Head of caudate nucleus (tissue), 42 donors: Measurements from ENCODE around the gene RPL22.

ENCODE experiments used
- DNase-seq, 42 donors: peaks; one replicate each; pipeline versions ENCODE4 v3.0.0 to v3.0.0-alpha.2; 2020 to 2021; ENCODE audit warnings: mixed read lengths in 7 of 42
- intact Hi-C: fragments of 100-400 bp; cut with DNase I; formaldehyde crosslinking; loops from one replicate; pipeline ENCODE4 v1.15.0; 2022

The RPL22 gene

GRCh38 chr1:6199298-6200187 lies at the start of gene RPL22:
Gene RPL22 (minus strand): TSS chr1:6199595. CDS start chr1:6199573, 22 bp downstream.
- intact Hi-C loops, result loop anchor here (2.0 kb wide), 1 partner anchor 35 kb away; the partner anchor contains the start of gene ICMT
- DNase-seq, result peak; percentile 95 to 99 (median 98)

GRCh38 chr1:6248161-6248776 lies 48.9 kb upstream of the RPL22 start:
- intact Hi-C loops, result loop anchor here (5.0 kb wide), 3 partner anchors 94 to 196 kb away; no protein-coding TSS in a partner anchor
- no peak for DNase-seq

- DNase-seq, result no peak
- intact Hi-C loops, result loop anchor here (5.0 kb wide), 3 partner anchors 95 to 195 kb away; no protein-coding TSS in a partner anchor
These were observed 48.3 kb upstream of the RPL22 start for GRCh38 chr1:6247651-6248050.

GRCh38 chr1:6246497-6247467 lies 47.4 kb upstream of the RPL22 start:
- intact Hi-C loops, result loop anchor here (5.0 kb wide), 3 partner anchors 96 to 194 kb away; no protein-coding TSS in a partner anchor

GRCh38 chr1:6245869-6246496 lies 46.6 kb upstream of the RPL22 start:
- no peak for DNase-seq
- intact Hi-C loops, result loop anchor here (5.0 kb wide), 3 partner anchors 96 to 194 kb away; no protein-coding TSS in a partner anchor

More at GRCh38 chr1:6246497-6247467, 47.4 kb upstream of the RPL22 start:
- peak; percentile 37 to 92 (median 82) for DNase-seq

GRCh38 chr1:6245086-6245868 lies 45.9 kb upstream of the RPL22 start:
- intact Hi-C loops, result loop anchor here (5.0 kb wide), 3 partner anchors 97 to 193 kb away; no protein-coding TSS in a partner anchor
- DNase-seq, result peak in 38 of 42 donors; percentile 26 to 86 (median 67)

- intact Hi-C loops, result loop anchor here (5.0 kb wide), 3 partner anchors 98 to 192 kb away; no protein-coding TSS in a partner anchor
- DNase-seq, result no peak
These were observed 45.1 kb upstream of the RPL22 start for GRCh38 chr1:6244401-6245049.

- DNase-seq, result no peak
- intact Hi-C loops, result no loop called here
These were observed 44.6 kb upstream of the RPL22 start, which contains the start of gene HES3 for GRCh38 chr1:6243993-6244392. Gene HES3 (plus strand): TSS chr1:6244179. CDS start chr1:6244366, 187 bp downstream.

- no peak for DNase-seq
- intact Hi-C loops, result no loop called here
These were observed 43.8 kb upstream of the RPL22 start for GRCh38 chr1:6243053-6243834.

GRCh38 chr1:6241887-6242740 lies 42.7 kb upstream of the RPL22 start:
- intact Hi-C loops, result no loop called here

GRCh38 chr1:6241107-6241886 lies 41.9 kb upstream of the RPL22 start:
- no peak for DNase-seq
- intact Hi-C loops, result no loop called here

More at GRCh38 chr1:6241887-6242740, 42.7 kb upstream of the RPL22 start:
- DNase-seq, result peak in 17 of 42 donors; percentile 23 to 71 (median 45)

- intact Hi-C loops, result no loop called here
- no peak for DNase-seq
These were observed 40.8 kb upstream of the RPL22 start for GRCh38 chr1:6239950-6240768.

GRCh38 chr1:6239213-6239752 lies 39.9 kb upstream of the RPL22 start:
- intact Hi-C loops, result no loop called here
- no peak for DNase-seq
